Measurements from ENCODE around the gene RSPO3. TPM values are rescaled to one million over a fixed set of nuclear protein-coding genes. Genes with fewer than 3 reads are reported as not detected.
A peak's percentile ranks its signal among the peaks of the same experiment; 100 is the strongest.

Gene RSPO3
- total RNA-seq, 1 donor from 2014 or later, result 30.4 TPM

- no peak for DNase-seq (ENCODE audit: low spot score)
Measured at GRCh38 chr6:127111526-127111925, 6.9 kb upstream of the RSPO3 start.

- DNase-seq (ENCODE audit: low spot score), result no peak
Measured at GRCh38 chr6:127114214-127114760, 4.2 kb upstream of the RSPO3 start.

- DNase-seq (ENCODE audit: low spot score), result no peak
Measured at GRCh38 chr6:127115084-127115655, 3.3 kb upstream of the RSPO3 start.

- no peak for DNase-seq (ENCODE audit: low spot score)
Measured at GRCh38 chr6:127115746-127116145, 2.7 kb upstream of the RSPO3 start.

- no peak for DNase-seq (ENCODE audit: low spot score)
Measured at GRCh38 chr6:127117979-127118297, 533 bp upstream of the RSPO3 start.

- no peak for DNase-seq (ENCODE audit: low spot score)
Measured at GRCh38 chr6:127119102-127120022, 891 bp downstream of the RSPO3 start.

- DNase-seq (ENCODE audit: low spot score), result no peak
Measured at GRCh38 chr6:127120023-127120786, 1.7 kb downstream of the RSPO3 start.

GRCh38 chr6:127120787-127121636, 2.5 kb downstream of the RSPO3 start:
- peak; percentile 89 for DNase-seq (ENCODE audit: low spot score)

- no peak for DNase-seq (ENCODE audit: low spot score)
Measured at GRCh38 chr6:127121637-127121960, 3.1 kb downstream of the RSPO3 start.

- DNase-seq (ENCODE audit: low spot score), result no peak
Measured at GRCh38 chr6:127124172-127124571, 5.7 kb downstream of the RSPO3 start.

GRCh38 chr6:127124680-127125079, 6.2 kb downstream of the RSPO3 start:
- DNase-seq (ENCODE audit: low spot score), result no peak

GRCh38 chr6:127128066-127128465, 9.6 kb downstream of the RSPO3 start:
- no peak for DNase-seq (ENCODE audit: low spot score)

- no peak for DNase-seq (ENCODE audit: low spot score)
Measured at GRCh38 chr6:127129251-127129650, 10.8 kb downstream of the RSPO3 start.

- no peak for DNase-seq (ENCODE audit: low spot score)
Measured at GRCh38 chr6:127131275-127131674, 12.8 kb downstream of the RSPO3 start.

- DNase-seq (ENCODE audit: low spot score), result no peak
Measured at GRCh38 chr6:127131772-127132376, 13.4 kb downstream of the RSPO3 start.

GRCh38 chr6:127134136-127134535, 15.7 kb downstream of the RSPO3 start:
- DNase-seq (ENCODE audit: low spot score), result no peak

- no peak for DNase-seq (ENCODE audit: low spot score)
Measured at GRCh38 chr6:127136786-127137185, 18.3 kb downstream of the RSPO3 start.

- DNase-seq (ENCODE audit: low spot score), result no peak
Measured at GRCh38 chr6:127146932-127147331, 28.5 kb downstream of the RSPO3 start.

- DNase-seq (ENCODE audit: low spot score), result no peak
Measured at GRCh38 chr6:127147534-127147933, 29.1 kb downstream of the RSPO3 start.

GRCh38 chr6:127148511-127148910, 30.0 kb downstream of the RSPO3 start:
- no peak for DNase-seq (ENCODE audit: low spot score)

- no peak for DNase-seq (ENCODE audit: low spot score)
Measured at GRCh38 chr6:127154509-127154908, 36.0 kb downstream of the RSPO3 start.
